ENCODE data around the gene CLPTM1L. TPM values are rescaled to one million over a fixed set of nuclear protein-coding genes. Genes with fewer than 3 reads are reported as not detected.

Gene CLPTM1L
- total and polyA plus RNA-seq, 2 experiments from 2014 or later = 129 to 130 TPM

- peaks cover 16% of the 10 kb centered on the region for H3K27me3 ChIP-seq
- no peaks in the 10 kb centered on the region for H4K20me1 ChIP-seq (ENCODE audit: insufficient read depth, poor library complexity, severe bottlenecking)
- H3K4me2 ChIP-seq = no peak overlapping the region
- no peak overlapping the region for H3K27ac ChIP-seq
- no peak for DNase-seq (ENCODE audit: low spot score)
- WGBS (ENCODE audit: low lambda C conversion rate, missing lambda C conversion rate) = 79% methylated on average over 4 of the region's 4 CpGs
- H2AFZ ChIP-seq = no peak overlapping the region
- H3K9me2 ChIP-seq (replicated peaks; ENCODE audit: insufficient read depth) = no peaks in the 10 kb centered on the region
- no peaks in the 10 kb centered on the region for H3K9me3 ChIP-seq (ENCODE audit: low read depth)
- no peak overlapping the region for H3K4me3 ChIP-seq
- TF ChIP-seq EZH2 (IDR thresholded peaks at IDR 0.05; ENCODE audit: borderline replicate concordance) (no peak), CTCF (IDR thresholded peaks at IDR 0.05; ENCODE audit: poor library complexity) (no peak), EZH2phosphoT487 (IDR thresholded peaks at IDR 0.05; ENCODE audit: low read depth, severe bottlenecking, unreplicated experiment) (no peak)
- no peaks in the 10 kb centered on the region for H3K79me2 ChIP-seq
- no peaks in the 10 kb centered on the region for H3K36me3 ChIP-seq (replicated peaks; ENCODE audit: insufficient read depth, low read depth)
- no peaks in the 10 kb centered on the region for H3K4me1 ChIP-seq (ENCODE audit: insufficient read depth)
Observed at GRCh38 chr5:1351156-1351555, 6.3 kb upstream of the CLPTM1L start.

GRCh38 chr5:1349246-1349645 is 4.3 kb upstream of the CLPTM1L start:
- Histone ChIP-seq H2AFZ (no peak overlapping the region), H3K9me3 (ENCODE audit: low read depth) (no peaks in the 10 kb centered on the region), H3K4me3 (no peak overlapping the region), H3K27me3 (peaks cover 3% of the 10 kb centered on the region), H3K27ac (no peak overlapping the region), H3K4me1 (ENCODE audit: insufficient read depth) (peaks cover 6% of the 10 kb centered on the region), H4K20me1 (ENCODE audit: insufficient read depth, poor library complexity, severe bottlenecking) (no peaks in the 10 kb centered on the region), H3K4me2 (no peak overlapping the region), H3K79me2 (peaks cover 12% of the 10 kb centered on the region), H3K9me2 (replicated peaks; ENCODE audit: insufficient read depth) (no peaks in the 10 kb centered on the region), H3K36me3 (replicated peaks; ENCODE audit: insufficient read depth, low read depth) (no peaks in the 10 kb centered on the region)
- TF ChIP-seq EZH2phosphoT487 (IDR thresholded peaks at IDR 0.05; ENCODE audit: low read depth, severe bottlenecking, unreplicated experiment) (no peak), EZH2 (IDR thresholded peaks at IDR 0.05; ENCODE audit: borderline replicate concordance) (no peak), CTCF (IDR thresholded peaks at IDR 0.05; ENCODE audit: poor library complexity) (no peak)
- DNase-seq (ENCODE audit: low spot score) = no peak
- WGBS (ENCODE audit: low lambda C conversion rate, missing lambda C conversion rate) = 68% methylated on average over 12 of the region's 12 CpGs

- Histone ChIP-seq H3K4me2 (no peak overlapping the region), H3K4me1 (ENCODE audit: insufficient read depth) (peaks cover 8% of the 10 kb centered on the region), H3K9me2 (replicated peaks; ENCODE audit: insufficient read depth) (no peaks in the 10 kb centered on the region), H3K79me2 (peaks cover 15% of the 10 kb centered on the region), H3K27ac (no peak overlapping the region), H4K20me1 (ENCODE audit: insufficient read depth, poor library complexity, severe bottlenecking) (no peaks in the 10 kb centered on the region), H3K9me3 (ENCODE audit: low read depth) (no peaks in the 10 kb centered on the region), H2AFZ (no peak overlapping the region), H3K36me3 (replicated peaks; ENCODE audit: insufficient read depth, low read depth) (no peaks in the 10 kb centered on the region), H3K4me3 (no peak overlapping the region), H3K27me3 (no peaks in the 10 kb centered on the region)
- TF ChIP-seq CTCF (IDR thresholded peaks at IDR 0.05; ENCODE audit: poor library complexity) (no peak), EZH2phosphoT487 (IDR thresholded peaks at IDR 0.05; ENCODE audit: low read depth, severe bottlenecking, unreplicated experiment) (no peak)
- DNase-seq (ENCODE audit: low spot score) = no peak
- WGBS (ENCODE audit: low lambda C conversion rate, missing lambda C conversion rate) = 54% methylated on average over 1 of the region's 1 CpG
Observed at GRCh38 chr5:1348986-1349245, 4.0 kb upstream of the CLPTM1L start.

- H3K4me1 ChIP-seq (ENCODE audit: insufficient read depth) = peaks cover 15% of the 10 kb centered on the region
- H3K27me3 ChIP-seq = no peaks in the 10 kb centered on the region
- H4K20me1 ChIP-seq (ENCODE audit: insufficient read depth, poor library complexity, severe bottlenecking) = no peaks in the 10 kb centered on the region
- no peak overlapping the region for H3K4me3 ChIP-seq
- no peak overlapping the region for H3K27ac ChIP-seq
- H2AFZ ChIP-seq = no peak overlapping the region
- TF ChIP-seq EZH2 (IDR thresholded peaks at IDR 0.05; ENCODE audit: borderline replicate concordance) (no peak), EZH2phosphoT487 (IDR thresholded peaks at IDR 0.05; ENCODE audit: low read depth, severe bottlenecking, unreplicated experiment) (no peak)
- no peaks in the 10 kb centered on the region for H3K9me2 ChIP-seq (replicated peaks; ENCODE audit: insufficient read depth)
- WGBS (ENCODE audit: low lambda C conversion rate, missing lambda C conversion rate) = 74% methylated on average over 10 of the region's 10 CpGs
- no peaks in the 10 kb centered on the region for H3K36me3 ChIP-seq (replicated peaks; ENCODE audit: insufficient read depth, low read depth)
- no peaks in the 10 kb centered on the region for H3K9me3 ChIP-seq (ENCODE audit: low read depth)
- DNase-seq (ENCODE audit: low spot score) = no peak
- H3K4me2 ChIP-seq = no peak overlapping the region
- H3K79me2 ChIP-seq = peaks cover 28% of the 10 kb centered on the region
Observed at GRCh38 chr5:1347571-1347970, 2.7 kb upstream of the CLPTM1L start.
